GM23338 (cell line): ENCODE data around the gene HBZ. TPM values are rescaled to one million over a fixed set of nuclear protein-coding genes. Genes with fewer than 3 reads are reported as not detected.

ENCODE experiments used
- ATAC-seq: fragments of 200-7000 bp; cut with Tn5 transposase; 3 replicates; pipeline ENCODE4 v1.9.1; 2020
- DNase-seq: peaks from one replicate; pipeline ENCODE4 v3.0.0-alpha.2; 2015; ENCODE audit warnings: low spot score
- H2AFZ ChIP-seq: fragments of 200-600 bp; sonication (generic); 2 replicates; pipeline ENCODE4 v1.8.0; 2016; ENCODE audit warnings: antibody characterized with exemption, mild to moderate bottlenecking, moderate library complexity
- H3F3A ChIP-seq: fragments of 200-600 bp; sonication (generic); replicated peaks from 2 replicates; pipeline ENCODE4 v1.8.0; 2017; ENCODE audit warnings: antibody characterized with exemption, mixed run types, low read depth
- H3K27ac ChIP-seq: fragments of 200-600 bp; sonication (generic); 2 replicates; pipeline ENCODE4 v1.6.1; 2016; ENCODE audit warnings: low read depth
- H3K27me3 ChIP-seq: fragments of 200-600 bp; sonication (generic); 2 replicates; pipeline ENCODE4 v1.8.0; 2016; ENCODE audit warnings: mild to moderate bottlenecking, mixed run types, moderate library complexity; ENCODE audit not compliant: insufficient read depth
- H3K36me3 ChIP-seq: fragments of 200-600 bp; sonication (generic); 2 replicates; pipeline ENCODE4 v1.8.0; 2016; ENCODE audit warnings: mild to moderate bottlenecking; ENCODE audit not compliant: insufficient read depth
- H3K4me1 ChIP-seq: fragments of 200-600 bp; sonication (generic); 2 replicates; pipeline ENCODE4 v1.8.0; 2016; ENCODE audit warnings: mild to moderate bottlenecking, moderate library complexity; ENCODE audit not compliant: insufficient read depth
- H3K4me2 ChIP-seq: fragments of 200-600 bp; sonication (generic); 2 replicates; pipeline ENCODE4 v1.7.1; 2017; ENCODE audit warnings: mixed run types
- H3K4me3 ChIP-seq: fragments of 200-600 bp; sonication (generic); 2 replicates; pipeline ENCODE4 v1.6.1; 2016; ENCODE audit warnings: mixed run types
- H3K79me2 ChIP-seq: fragments of 200-600 bp; sonication (generic); replicated peaks from 2 replicates; pipeline ENCODE4 v1.8.0; 2017; ENCODE audit warnings: mild to moderate bottlenecking; ENCODE audit not compliant: insufficient read depth
- H3K9me2 ChIP-seq: fragments of 200-600 bp; sonication (generic); 2 replicates; pipeline ENCODE4 v1.8.0; 2017; ENCODE audit not compliant: insufficient read depth
- H4K20me1 ChIP-seq: fragments of 200-600 bp; sonication (generic); replicated peaks from 2 replicates; pipeline ENCODE4 v1.8.0; 2017; ENCODE audit warnings: mild to moderate bottlenecking; ENCODE audit not compliant: insufficient read depth
- H3K27ac Mint-ChIP-seq: 2 replicates; pipeline ENCODE4 v1.8.0; 2020; ENCODE audit warnings: inconsistent platforms, mild to moderate bottlenecking, moderate library complexity, mixed read lengths
- H3K27me3 Mint-ChIP-seq: 3 replicates; pipeline ENCODE4 v1.8.0; 2022; ENCODE audit warnings: low read depth, mild to moderate bottlenecking, moderate library complexity, mixed read lengths, inconsistent platforms; ENCODE audit not compliant: insufficient read depth, poor library complexity
- H3K36me3 Mint-ChIP-seq: 3 replicates; pipeline ENCODE4 v1.8.0; 2021; ENCODE audit warnings: low read depth, mild to moderate bottlenecking, inconsistent platforms, moderate library complexity, mixed read lengths
- H3K4me1 Mint-ChIP-seq: 3 replicates; pipeline ENCODE4 v1.8.0; 2020; ENCODE audit warnings: mild to moderate bottlenecking, inconsistent platforms, mixed read lengths
- H3K4me3 Mint-ChIP-seq: 3 replicates; pipeline ENCODE4 v1.8.0; 2021; ENCODE audit warnings: moderate library complexity, mild to moderate bottlenecking, inconsistent platforms, mixed read lengths
- H3K9me3 Mint-ChIP-seq: 3 replicates; pipeline ENCODE4 v1.8.0; 2020; ENCODE audit warnings: moderate library complexity, mild to moderate bottlenecking, inconsistent platforms, mixed read lengths
- CREB1 ChIP-seq: fragments of 250-450 bp; sonication (Bioruptor Pico); IDR thresholded peaks from 2 replicates; pipeline ENCODE4 v1.5.0; 2020; ENCODE audit warnings: low read depth, mild to moderate bottlenecking, moderate library complexity
- EZH2 ChIP-seq: fragments of 200-600 bp; sonication (generic); IDR thresholded peaks from one replicate; pipeline ENCODE4 v1.8.0; 2017; ENCODE audit warnings: antibody characterized with exemption, mild to moderate bottlenecking, low read depth; ENCODE audit not compliant: unreplicated experiment
- EZH2phosphoT487 ChIP-seq: fragments of 200-600 bp; sonication (generic); IDR thresholded peaks from one replicate; pipeline ENCODE4 v1.8.1; 2018; ENCODE audit warnings: antibody characterized with exemption; ENCODE audit not compliant: unreplicated experiment
- JUNB ChIP-seq: IDR thresholded peaks from one replicate; pipeline ENCODE4 v1.6.1; 2016; ENCODE audit warnings: antibody characterized with exemption; ENCODE audit not compliant: unreplicated experiment
- NANOG ChIP-seq: IDR thresholded peaks from 2 replicates; pipeline ENCODE4 v1.6.1; 2016; ENCODE audit warnings: antibody characterized with exemption, borderline replicate concordance
- POLR2AphosphoS5 ChIP-seq: IDR thresholded peaks from 2 replicates; pipeline ENCODE4 v1.6.1; 2016; ENCODE audit warnings: antibody characterized with exemption, low read depth
- STAT1 ChIP-seq: IDR thresholded peaks from one replicate; pipeline ENCODE4 v1.6.1; 2016; ENCODE audit warnings: antibody characterized with exemption; ENCODE audit not compliant: unreplicated experiment
- ZNF114 ChIP-seq: fragments of 250-450 bp; sonication (Bioruptor Pico); IDR thresholded peaks from 2 replicates; pipeline ENCODE4 v1.5.0; 2020; ENCODE audit warnings: mild to moderate bottlenecking, moderate library complexity
- ZNF331 ChIP-seq: fragments of 250-450 bp; sonication (Bioruptor Pico); IDR thresholded peaks from 2 replicates; pipeline ENCODE4 v1.5.0; 2020; ENCODE audit warnings: low read depth, mild to moderate bottlenecking, moderate library complexity
- long read RNA-seq: library from polyadenylated mRNA; unstranded; transcript quantifications from one replicate; pipeline ENCODE4 v2.0.0, GENCODE V29; 2020; ENCODE audit not compliant: unreplicated experiment
- polyA plus RNA-seq: library from polyadenylated mRNA; unstranded; fragments of >200 nt; fragmentation: Nextera tagmentation; extraction: Ambion mirVana; gene quantifications from 2 replicates; pipeline ENCODE4 v1.2.1, GENCODE V29; 2016
- total RNA-seq: library from RNA; depleted of rRNA; stranded (reverse); fragments of >200 nt; shearing (Covaris generic); gene quantifications from 2 replicates; pipeline ENCODE4 v1.2.3, GENCODE V29; 2014; rRNA removed
- TF ChIP-seq, protein P1 (sequence below), 2 experiments: fragments of 200-600 bp in 1 of 2; sonication (generic) in 1 of 2; conservative IDR thresholded peaks; 2 replicates each; pipeline versions ENCODE4 v1.5.1 to v1.6.1; 2016 to 2017; ENCODE audit warnings: antibody characterized with exemption in 2 of 2, low read depth in 2 of 2, mild to moderate bottlenecking in 2 of 2, moderate library complexity in 1 of 2
- TF ChIP-seq, protein P2 (sequence below): IDR thresholded peaks from 2 replicates; pipeline ENCODE4 v1.6.1; 2016; ENCODE audit warnings: antibody characterized with exemption
- TF ChIP-seq, protein P3 (sequence below): IDR thresholded peaks from one replicate; pipeline ENCODE4 v1.6.1; 2018; ENCODE audit warnings: antibody characterized with exemption; ENCODE audit not compliant: unreplicated experiment

The HBZ gene
- total RNA-seq (not detected in 2 replicates), polyA plus RNA-seq (0.39 TPM in 1 of 2 replicates, not detected in the other)
- long read RNA-seq, result 0 reads

DNA sequence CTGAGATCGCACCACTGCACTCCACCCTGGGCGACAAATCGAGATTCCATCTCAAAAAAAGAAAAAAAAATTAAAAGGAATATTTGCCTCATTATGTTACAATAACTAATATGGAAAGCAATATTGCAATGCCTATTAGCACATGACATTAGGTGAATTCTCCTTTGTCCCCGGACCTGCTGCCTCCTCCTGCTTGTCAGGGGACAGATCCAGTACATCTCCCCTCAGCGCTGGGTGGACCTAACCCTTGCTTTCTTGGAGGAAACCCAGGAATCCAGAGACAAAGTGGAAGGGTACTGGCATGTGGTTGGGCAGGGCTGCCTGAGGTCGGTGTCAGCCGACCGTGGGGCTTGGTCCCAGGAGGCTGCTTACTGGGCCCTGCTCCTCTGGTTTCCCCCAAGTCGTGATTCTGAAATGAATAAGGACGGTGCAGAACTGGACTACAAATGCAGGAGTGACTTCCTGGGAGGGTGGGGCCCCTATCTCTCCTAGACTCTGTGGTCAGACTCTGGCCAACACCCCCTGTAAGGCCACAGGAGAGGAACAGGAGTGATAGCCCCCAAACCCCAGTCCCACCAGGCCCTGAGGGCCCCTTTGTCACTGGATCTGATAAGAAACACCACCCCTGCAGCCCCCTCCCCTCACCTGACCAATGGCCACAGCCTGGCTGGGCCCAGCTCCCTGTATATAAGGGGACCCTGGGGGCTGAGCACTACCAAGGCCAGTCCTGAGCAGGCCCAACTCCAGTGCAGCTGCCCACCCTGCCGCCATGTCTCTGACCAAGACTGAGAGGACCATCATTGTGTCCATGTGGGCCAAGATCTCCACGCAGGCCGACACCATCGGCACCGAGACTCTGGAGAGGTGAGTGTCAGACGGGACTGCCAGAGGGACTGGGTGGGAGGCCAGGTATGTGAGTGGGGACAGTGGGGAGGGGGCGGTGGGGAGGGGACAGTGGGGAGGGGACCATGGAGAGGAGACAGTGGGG lies at the start of gene HBZ:
Gene HBZ, plus strand, starts transcription at position 504 of the 988 bp plus-strand sequence. Its CDS starts 266 bp downstream, at position 770.
- Mint-ChIP-seq H3K36me3 (no peaks in the 10 kb centered on the region), H3K4me1 (peaks cover 5% of the 10 kb centered on the region; the same call in 2 of the 3 replicates), H3K27ac (no peak within 1 kb of the TSS), H3K27me3 (peaks cover 34% of the 10 kb centered on the region), H3K9me3 (peaks cover 4% of the 10 kb centered on the region; the same call in 2 of the 3 replicates), H3K4me3 (peak within 1 kb of the TSS; percentile 44; the same call in 1 of the 3 replicates)
- H3K9me2 ChIP-seq, result no peaks in the 10 kb centered on the region
- no peak within 1 kb of the TSS for H3K27ac ChIP-seq
- H3K4me1 ChIP-seq, result peaks cover 5% of the 10 kb centered on the region; the same call in 1 of the 2 replicates
- H3K36me3 ChIP-seq, result no peaks in the 10 kb centered on the region
- H2AFZ ChIP-seq, result no peak within 1 kb of the TSS
- H3F3A ChIP-seq, result 0 out of 2 replicates have a peak, but pooled peaks cover 6% of the 10 kb centered on the region
- no peak within 1 kb of the TSS for H3K4me3 ChIP-seq
- DNase-seq, result no peak
- H3K27me3 ChIP-seq, result peaks cover 64% of the 10 kb centered on the region
- ATAC-seq, result no peak
- H4K20me1 ChIP-seq, result 0 out of 2 replicates have a peak, but pooled peaks cover 3% of the 10 kb centered on the region
- TF ChIP-seq, protein P1, sequence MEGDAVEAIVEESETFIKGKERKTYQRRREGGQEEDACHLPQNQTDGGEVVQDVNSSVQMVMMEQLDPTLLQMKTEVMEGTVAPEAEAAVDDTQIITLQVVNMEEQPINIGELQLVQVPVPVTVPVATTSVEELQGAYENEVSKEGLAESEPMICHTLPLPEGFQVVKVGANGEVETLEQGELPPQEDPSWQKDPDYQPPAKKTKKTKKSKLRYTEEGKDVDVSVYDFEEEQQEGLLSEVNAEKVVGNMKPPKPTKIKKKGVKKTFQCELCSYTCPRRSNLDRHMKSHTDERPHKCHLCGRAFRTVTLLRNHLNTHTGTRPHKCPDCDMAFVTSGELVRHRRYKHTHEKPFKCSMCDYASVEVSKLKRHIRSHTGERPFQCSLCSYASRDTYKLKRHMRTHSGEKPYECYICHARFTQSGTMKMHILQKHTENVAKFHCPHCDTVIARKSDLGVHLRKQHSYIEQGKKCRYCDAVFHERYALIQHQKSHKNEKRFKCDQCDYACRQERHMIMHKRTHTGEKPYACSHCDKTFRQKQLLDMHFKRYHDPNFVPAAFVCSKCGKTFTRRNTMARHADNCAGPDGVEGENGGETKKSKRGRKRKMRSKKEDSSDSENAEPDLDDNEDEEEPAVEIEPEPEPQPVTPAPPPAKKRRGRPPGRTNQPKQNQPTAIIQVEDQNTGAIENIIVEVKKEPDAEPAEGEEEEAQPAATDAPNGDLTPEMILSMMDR (conservative IDR thresholded peaks at IDR 0.05; ENCODE audit: low read depth in 2 of 2), result no peak
- TF ChIP-seq NANOG (no peak), EZH2phosphoT487 (no peak)
- H3K79me2 ChIP-seq, result no peaks in the 10 kb centered on the region
- H3K4me2 ChIP-seq, result no peak within 1 kb of the TSS

GRCh38 chr16:104355-104754 lies 48.1 kb upstream of the HBZ start:
- peaks cover 11% of the 10 kb centered on the region for H3K27me3 Mint-ChIP-seq
- H3F3A ChIP-seq, result 0 out of 2 replicates have a peak, but pooled peaks cover 16% of the 10 kb centered on the region
- no peaks in the 10 kb centered on the region for H3K4me1 Mint-ChIP-seq
- H3K36me3 ChIP-seq, result no peaks in the 10 kb centered on the region
- DNase-seq, result no peak
- H2AFZ ChIP-seq, result no peak overlapping the region
- peaks cover 3% of the 10 kb centered on the region; the same call in 1 of the 3 replicates for H3K36me3 Mint-ChIP-seq
- peaks cover 7% of the 10 kb centered on the region for H4K20me1 ChIP-seq
- H3K9me3 Mint-ChIP-seq, result no peaks in the 10 kb centered on the region
- H3K4me2 ChIP-seq, result no peak overlapping the region
- H3K79me2 ChIP-seq, result no peaks in the 10 kb centered on the region
- no peak overlapping the region for H3K27ac Mint-ChIP-seq
- H3K4me3 ChIP-seq, result no peak overlapping the region
- H3K27ac ChIP-seq, result no peak overlapping the region
- H3K4me3 Mint-ChIP-seq, result no peak overlapping the region
- ATAC-seq, result no peak
- H3K27me3 ChIP-seq, result no peaks in the 10 kb centered on the region
- no peaks in the 10 kb centered on the region for H3K9me2 ChIP-seq
- H3K4me1 ChIP-seq, result no peaks in the 10 kb centered on the region
- TF ChIP-seq ZNF331 (CRISPR knock-in tag) (no peak), STAT1 (no peak), JUNB (no peak), NANOG (no peak), CREB1 (CRISPR knock-in tag) (no peak), EZH2phosphoT487 (no peak), ZNF114 (no peak), EZH2 (no peak), POLR2AphosphoS5 (no peak)
- TF ChIP-seq, protein P2, sequence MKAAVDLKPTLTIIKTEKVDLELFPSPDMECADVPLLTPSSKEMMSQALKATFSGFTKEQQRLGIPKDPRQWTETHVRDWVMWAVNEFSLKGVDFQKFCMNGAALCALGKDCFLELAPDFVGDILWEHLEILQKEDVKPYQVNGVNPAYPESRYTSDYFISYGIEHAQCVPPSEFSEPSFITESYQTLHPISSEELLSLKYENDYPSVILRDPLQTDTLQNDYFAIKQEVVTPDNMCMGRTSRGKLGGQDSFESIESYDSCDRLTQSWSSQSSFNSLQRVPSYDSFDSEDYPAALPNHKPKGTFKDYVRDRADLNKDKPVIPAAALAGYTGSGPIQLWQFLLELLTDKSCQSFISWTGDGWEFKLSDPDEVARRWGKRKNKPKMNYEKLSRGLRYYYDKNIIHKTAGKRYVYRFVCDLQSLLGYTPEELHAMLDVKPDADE, result no peak
- TF ChIP-seq, protein P1 (conservative IDR thresholded peaks at IDR 0.05; ENCODE audit: low read depth in 2 of 2), result no peak
- TF ChIP-seq, protein P3, sequence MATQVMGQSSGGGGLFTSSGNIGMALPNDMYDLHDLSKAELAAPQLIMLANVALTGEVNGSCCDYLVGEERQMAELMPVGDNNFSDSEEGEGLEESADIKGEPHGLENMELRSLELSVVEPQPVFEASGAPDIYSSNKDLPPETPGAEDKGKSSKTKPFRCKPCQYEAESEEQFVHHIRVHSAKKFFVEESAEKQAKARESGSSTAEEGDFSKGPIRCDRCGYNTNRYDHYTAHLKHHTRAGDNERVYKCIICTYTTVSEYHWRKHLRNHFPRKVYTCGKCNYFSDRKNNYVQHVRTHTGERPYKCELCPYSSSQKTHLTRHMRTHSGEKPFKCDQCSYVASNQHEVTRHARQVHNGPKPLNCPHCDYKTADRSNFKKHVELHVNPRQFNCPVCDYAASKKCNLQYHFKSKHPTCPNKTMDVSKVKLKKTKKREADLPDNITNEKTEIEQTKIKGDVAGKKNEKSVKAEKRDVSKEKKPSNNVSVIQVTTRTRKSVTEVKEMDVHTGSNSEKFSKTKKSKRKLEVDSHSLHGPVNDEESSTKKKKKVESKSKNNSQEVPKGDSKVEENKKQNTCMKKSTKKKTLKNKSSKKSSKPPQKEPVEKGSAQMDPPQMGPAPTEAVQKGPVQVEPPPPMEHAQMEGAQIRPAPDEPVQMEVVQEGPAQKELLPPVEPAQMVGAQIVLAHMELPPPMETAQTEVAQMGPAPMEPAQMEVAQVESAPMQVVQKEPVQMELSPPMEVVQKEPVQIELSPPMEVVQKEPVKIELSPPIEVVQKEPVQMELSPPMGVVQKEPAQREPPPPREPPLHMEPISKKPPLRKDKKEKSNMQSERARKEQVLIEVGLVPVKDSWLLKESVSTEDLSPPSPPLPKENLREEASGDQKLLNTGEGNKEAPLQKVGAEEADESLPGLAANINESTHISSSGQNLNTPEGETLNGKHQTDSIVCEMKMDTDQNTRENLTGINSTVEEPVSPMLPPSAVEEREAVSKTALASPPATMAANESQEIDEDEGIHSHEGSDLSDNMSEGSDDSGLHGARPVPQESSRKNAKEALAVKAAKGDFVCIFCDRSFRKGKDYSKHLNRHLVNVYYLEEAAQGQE, result no peak
